ENCODE results near the gene ZNF75A. TPM values are rescaled to one million over a fixed set of nuclear protein-coding genes. Genes with fewer than 3 reads are reported as not detected.

The ZNF75A gene
- total and polyA plus RNA-seq, 9 of the 15 experiments (the other 6 are each of a cell fraction or from before 2014, with no cell fraction given) = 7.2 to 24.5 (median 17.1) TPM

- TF ChIP-seq HMGXB4 (CRISPR knock-in tag; IDR thresholded peaks at IDR 0.05) = peak; percentile 88; the same call in 1 of the 2 replicates
- peak; percentile 94 to 97 for TF ChIP-seq E2F6 (IDR thresholded peaks at IDR 0.05; ENCODE audit: borderline replicate concordance in 1 of 2, extremely low read depth in 1 of 2, insufficient read depth in 1 of 2, insufficient read length in 1 of 2, low read depth in 1 of 2, low read length in 1 of 2, poor library complexity in 1 of 2, severe bottlenecking in 1 of 2)
- TF ChIP-seq RCOR1 (IDR thresholded peaks at IDR 0.05; ENCODE audit: borderline replicate concordance in 1 of 2, low read depth in 2 of 2, low read length in 2 of 2) = no peak
- TF ChIP-seq ZNF121 (CRISPR knock-in tag; conservative IDR thresholded peaks at IDR 0.05) = 0 out of 2 replicates have a peak, but pooled peaks have one; percentile 25
- TF ChIP-seq BRD4 (IDR thresholded peaks at IDR 0.05) = 0 out of 2 replicates have a peak, but pooled peaks have one; percentile 55
- TF ChIP-seq NR2F6 (CRISPR knock-in tag; IDR thresholded peaks at IDR 0.05) = no peak
- TF ChIP-seq ZNF668 (CRISPR knock-in tag; IDR thresholded peaks at IDR 0.05) = 0 out of 2 replicates have a peak, but pooled peaks have one; percentile 54
- TF ChIP-seq EP400 (IDR thresholded peaks at IDR 0.05) = peak; percentile 94
- TF ChIP-seq NFYB (IDR thresholded peaks at IDR 0.05; ENCODE audit: extremely low read depth, insufficient read length) = peak; percentile 99
- peak; percentile 47; the same call in 1 of the 2 replicates for TF ChIP-seq MTA3 (IDR thresholded peaks at IDR 0.05; ENCODE audit: borderline replicate concordance)
- no peak for TF ChIP-seq CHD7 (IDR thresholded peaks at IDR 0.05; ENCODE audit: low read depth, low read length)
Measured at GRCh38 chr16:3264137-3265036, 40.9 kb upstream of the ZNF75A start (continued).
